ENCODE measurements around the gene ELOVL5. TPM values are rescaled to one million over a fixed set of nuclear protein-coding genes. Genes with fewer than 3 reads are reported as not detected.

ELOVL5 gene
- total RNA-seq, 4 donors from 2014 or later: 12.4 to 50.0 (median 33.2) TPM

GRCh38 chr6:53239526-53239925, 109.2 kb downstream of the ELOVL5 start:
- no peak for DNase-seq
- Histone ChIP-seq H3K4me1 (no peaks in the 10 kb centered on the region), H3K27me3 (no peaks in the 10 kb centered on the region), H3K9me3 (no peaks in the 10 kb centered on the region), H3K4me3 (no peak overlapping the region), H3K27ac (no peak overlapping the region), H3K36me3 (no peaks in the 10 kb centered on the region)
- intact Hi-C loops (cut with DNase I): no loop called here
- no peak for TF ChIP-seq CTCF (IDR thresholded peaks at IDR 0.05)
- TF ChIP-seq POLR2A (IDR thresholded peaks at IDR 0.05): no peak
- WGBS, 2 donors: 82 to 83% methylated on average over 3 of the region's 3 CpGs

- H3K4me3 ChIP-seq: no peak overlapping the region
- TF ChIP-seq POLR2A (IDR thresholded peaks at IDR 0.05) (no peak), CTCF (IDR thresholded peaks at IDR 0.05) (no peak)
- no peak for DNase-seq
- intact Hi-C loops (cut with DNase I): no loop called here
- no peaks in the 10 kb centered on the region for H3K4me1 ChIP-seq
- H3K27me3 ChIP-seq: no peaks in the 10 kb centered on the region
- no peaks in the 10 kb centered on the region for H3K9me3 ChIP-seq
- no peaks in the 10 kb centered on the region for H3K36me3 ChIP-seq
- 63 to 69% methylated on average over 3 of the region's 3 CpGs for WGBS, 2 donors
- no peak overlapping the region for H3K27ac ChIP-seq
Observed at GRCh38 chr6:53238311-53238710, 110.4 kb downstream of the ELOVL5 start.

- no peak for DNase-seq
- TF ChIP-seq POLR2A (IDR thresholded peaks at IDR 0.05) (no peak), CTCF (IDR thresholded peaks at IDR 0.05) (no peak)
- Histone ChIP-seq H3K27ac (no peak overlapping the region), H3K4me1 (no peaks in the 10 kb centered on the region), H3K4me3 (no peak overlapping the region), H3K9me3 (no peaks in the 10 kb centered on the region), H3K27me3 (no peaks in the 10 kb centered on the region), H3K36me3 (no peaks in the 10 kb centered on the region)
- intact Hi-C loops (cut with DNase I): no loop called here
- WGBS, 2 donors: 36 to 47% methylated on average over 3 of the region's 3 CpGs
Observed at GRCh38 chr6:53236241-53236640, 112.5 kb downstream of the ELOVL5 start.

GRCh38 chr6:53235508-53235907, 113.2 kb downstream of the ELOVL5 start:
- intact Hi-C loops (cut with DNase I): no loop called here
- no peaks in the 10 kb centered on the region for H3K9me3 ChIP-seq
- no peaks in the 10 kb centered on the region for H3K27me3 ChIP-seq
- no peaks in the 10 kb centered on the region for H3K36me3 ChIP-seq
- no peak overlapping the region for H3K4me3 ChIP-seq
- no peak for DNase-seq
- no peak for TF ChIP-seq POLR2A (IDR thresholded peaks at IDR 0.05)
- TF ChIP-seq CTCF (IDR thresholded peaks at IDR 0.05): no peak
- WGBS, 2 donors: 85 to 91% methylated on average over 5 of the region's 5 CpGs
- no peaks in the 10 kb centered on the region for H3K4me1 ChIP-seq
- no peak overlapping the region for H3K27ac ChIP-seq

- Histone ChIP-seq H3K27me3 (no peaks in the 10 kb centered on the region), H3K9me3 (no peaks in the 10 kb centered on the region), H3K27ac (no peak overlapping the region), H3K4me1 (no peaks in the 10 kb centered on the region), H3K36me3 (no peaks in the 10 kb centered on the region), H3K4me3 (no peak overlapping the region)
- TF ChIP-seq POLR2A (IDR thresholded peaks at IDR 0.05) (no peak), CTCF (IDR thresholded peaks at IDR 0.05) (no peak)
- no peak for DNase-seq
- intact Hi-C loops (cut with DNase I): no loop called here
- 75 to 85% methylated on average over 4 of the region's 4 CpGs for WGBS, 2 donors
Observed at GRCh38 chr6:53233309-53233708, 115.4 kb downstream of the ELOVL5 start.
